GM19468 (cell line): ENCODE data around the gene SLC27A2.
"Not testable (repeated sequence)": the region's sequence is repeated elsewhere in the genome, so short reads cannot be mapped to it uniquely, and the experiment has no call there.

ENCODE experiments used
- ATAC-seq: cut with Tn5 transposase; IDR thresholded peaks from one replicate; pipeline ENCODE4 v1.9.1; 2021; ENCODE audit warnings: mild to moderate bottlenecking, moderate library complexity, moderate number of reproducible peaks; ENCODE audit not compliant: unreplicated experiment; ENCODE audit errors: extremely low read depth

Gene SLC27A2

GRCh38 chr15:50181969-50182218 is at the start of gene SLC27A2:
Gene SLC27A2, plus strand, starts transcription at chr15:50182196. Its CDS starts 232 bp downstream, at chr15:50182428.
- peak; percentile 26 for ATAC-seq

- ATAC-seq, result not testable (repeated sequence)
Measured at GRCh38 chr15:50132251-50132984, 49.6 kb upstream of the SLC27A2 start.

- ATAC-seq, result no peak
Measured at GRCh38 chr15:50134524-50135024, 47.4 kb upstream of the SLC27A2 start.

- no peak for ATAC-seq
Measured at GRCh38 chr15:50135031-50135551, 46.9 kb upstream of the SLC27A2 start.

GRCh38 chr15:50137330-50137761 is 44.6 kb upstream of the SLC27A2 start:
- no peak for ATAC-seq

GRCh38 chr15:50137893-50138292 is 44.1 kb upstream of the SLC27A2 start:
- ATAC-seq, result no peak

GRCh38 chr15:50138391-50138790 is 43.6 kb upstream of the SLC27A2 start:
- ATAC-seq, result no peak

- ATAC-seq, result no peak
Measured at GRCh38 chr15:50140098-50140497, 41.9 kb upstream of the SLC27A2 start.

- no peak for ATAC-seq
Measured at GRCh38 chr15:50140983-50141382, 41.0 kb upstream of the SLC27A2 start.

GRCh38 chr15:50141856-50142255 is 40.1 kb upstream of the SLC27A2 start:
- ATAC-seq, result no peak

- ATAC-seq, result no peak
Measured at GRCh38 chr15:50143255-50143860, 38.6 kb upstream of the SLC27A2 start.

GRCh38 chr15:50144341-50145120 is 37.5 kb upstream of the SLC27A2 start:
- ATAC-seq, result no peak

GRCh38 chr15:50145451-50145872 is 36.5 kb upstream of the SLC27A2 start:
- ATAC-seq, result no peak

- ATAC-seq, result no peak
Measured at GRCh38 chr15:50146632-50147031, 35.4 kb upstream of the SLC27A2 start.

GRCh38 chr15:50148362-50148963 is 33.5 kb upstream of the SLC27A2 start:
- no peak for ATAC-seq

- no peak for ATAC-seq
Measured at GRCh38 chr15:50149090-50149489, 32.9 kb upstream of the SLC27A2 start.

- ATAC-seq, result no peak
Measured at GRCh38 chr15:50150349-50150748, 31.6 kb upstream of the SLC27A2 start.

- ATAC-seq, result no peak
Measured at GRCh38 chr15:50150851-50151250, 31.1 kb upstream of the SLC27A2 start.

GRCh38 chr15:50151476-50151875 is 30.5 kb upstream of the SLC27A2 start:
- ATAC-seq, result no peak

- ATAC-seq, result not testable (repeated sequence)
Measured at GRCh38 chr15:50158236-50158635, 23.8 kb upstream of the SLC27A2 start.
